Adrenal gland (tissue), 5 donors: Measurements from ENCODE around the gene MET.

Experiments used
- CTCF ChIP-seq, 6 experiments: fragments of 450-650 bp in 4 of 6; fragments of 200-600 bp in 2 of 6; sonication (generic) in 1 of 6; IDR thresholded peaks; 1 replicate in 5 of 6; 2 replicates in 1 of 6; pipeline versions ENCODE4 v1.5.1 to v1.8.0; 2016 to 2021; ENCODE audit warnings: antibody characterized with exemption in 6 of 6, mild to moderate bottlenecking in 2 of 6, moderate library complexity in 1 of 6
- POLR2A ChIP-seq, 2 donors: fragments of 450-650 bp; IDR thresholded peaks; one replicate each; pipeline ENCODE4 v1.6.1; 2017; ENCODE audit warnings: antibody characterized with exemption in 2 of 2, mild to moderate bottlenecking in 2 of 2, moderate library complexity in 1 of 2
- donor health status: DM: no; HTN: no; CAD: no.

DNA sequence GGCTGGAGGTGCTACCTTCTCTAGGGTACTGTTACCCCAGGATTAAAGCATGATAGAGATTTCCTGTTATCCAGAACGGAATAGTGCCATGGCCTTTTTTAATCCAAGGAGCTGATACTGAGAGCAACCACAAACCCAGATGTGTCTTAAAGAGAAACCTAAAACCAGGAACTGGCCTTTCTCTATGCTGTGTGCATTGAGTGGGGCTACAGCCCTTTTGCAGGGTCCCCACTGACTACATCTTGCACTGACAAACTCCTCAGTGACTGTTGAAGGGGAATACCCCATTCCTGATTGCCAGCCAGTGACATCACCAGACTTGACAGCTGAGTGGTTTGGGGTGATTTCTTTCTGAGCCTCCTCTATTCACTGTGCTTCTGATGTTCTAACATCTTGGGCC, 108.5 kb downstream of the MET start:
- TF ChIP-seq CTCF (IDR thresholded peaks at IDR 0.05) (no peak), POLR2A (IDR thresholded peaks at IDR 0.05) (no peak)
